HEK293T (cell line): ENCODE data around the gene RAB3B.
"Not testable (repeated sequence)": the region's sequence is repeated elsewhere in the genome, so short reads cannot be mapped to it uniquely, and the experiment has no call there.

ENCODE experiments used
- CTCF ChIA-PET: fragments of 350-600 bp; formaldehyde crosslinking; extraction: SDS; loops from one replicate; lab custom pipeline; 2021; ENCODE audit warnings: antibody characterized with exemption, inconsistent platforms; lab: Yijun Ruan, JAX
- POLR2A ChIA-PET: fragments of 350-600 bp; formaldehyde crosslinking; extraction: SDS; loops from one replicate; lab custom pipeline; 2020; ENCODE audit warnings: antibody characterized with exemption, inconsistent platforms; lab: Yijun Ruan, JAX
- DNase-seq: peaks from one replicate; pipeline ENCODE4 v3.0.0; 2012; ENCODE audit warnings: mixed read lengths; ENCODE audit errors: extremely low spot score
- ARNT ChIP-seq: fragments of 450-650 bp; IDR thresholded peaks from 2 replicates; pipeline ENCODE4 v1.6.1; 2017; ENCODE audit warnings: mild to moderate bottlenecking
- BHLHE40 ChIP-seq: fragments of 450-650 bp; IDR thresholded peaks from 2 replicates; pipeline ENCODE4 v1.6.1; 2016; ENCODE audit warnings: mild to moderate bottlenecking, moderate library complexity, borderline replicate concordance
- CTBP1 ChIP-seq: fragments of 450-650 bp; IDR thresholded peaks from 2 replicates; pipeline ENCODE4 v1.6.1; 2016; ENCODE audit warnings: borderline replicate concordance
- ELF4 ChIP-seq: fragments of 450-650 bp; IDR thresholded peaks from 2 replicates; pipeline ENCODE4 v1.6.1; 2017; ENCODE audit warnings: antibody characterized with exemption
- FOXA1 ChIP-seq: fragments of 450-650 bp; IDR thresholded peaks from 2 replicates; pipeline ENCODE4 v1.6.1; 2016; ENCODE audit warnings: mild to moderate bottlenecking
- FOXK2 ChIP-seq: fragments of 450-650 bp; IDR thresholded peaks from 2 replicates; pipeline ENCODE4 v1.6.1; 2016; ENCODE audit warnings: mild to moderate bottlenecking
- FOXM1 ChIP-seq: fragments of 450-650 bp; IDR thresholded peaks from 2 replicates; pipeline ENCODE4 v1.6.1; 2017; ENCODE audit warnings: mild to moderate bottlenecking, borderline replicate concordance
- HDGF ChIP-seq: fragments of 450-650 bp; IDR thresholded peaks from 2 replicates; pipeline ENCODE4 v1.6.1; 2017; ENCODE audit warnings: antibody characterized with exemption, borderline replicate concordance
- L3MBTL2 ChIP-seq: fragments of 450-650 bp; conservative IDR thresholded peaks from 2 replicates; pipeline ENCODE4 v1.6.1; 2016; ENCODE audit warnings: mild to moderate bottlenecking
- LEF1 ChIP-seq: fragments of 450-650 bp; IDR thresholded peaks from 2 replicates; pipeline ENCODE4 v1.6.1; 2017; ENCODE audit warnings: mild to moderate bottlenecking, borderline replicate concordance
- NFRKB ChIP-seq: fragments of 450-650 bp; IDR thresholded peaks from 2 replicates; pipeline ENCODE4 v1.6.1; 2016; ENCODE audit warnings: mild to moderate bottlenecking, moderate library complexity
- SP1 ChIP-seq: fragments of 450-650 bp; IDR thresholded peaks from 2 replicates; pipeline ENCODE4 v1.6.1; 2017
- SUZ12 ChIP-seq: fragments of 450-650 bp; IDR thresholded peaks from 2 replicates; pipeline ENCODE4 v1.6.1; 2016; ENCODE audit warnings: mild to moderate bottlenecking
- TARDBP ChIP-seq: fragments of 450-650 bp; IDR thresholded peaks from 2 replicates; pipeline ENCODE4 v1.6.1; 2016
- ZNF384 ChIP-seq: fragments of 450-650 bp; IDR thresholded peaks from 2 replicates; pipeline ENCODE4 v1.6.1; 2016
- TF ChIP-seq, protein P1 (sequence below): fragments of 450-650 bp; IDR thresholded peaks from 2 replicates; pipeline ENCODE4 v1.6.1; 2016

Gene RAB3B

GRCh38 chr1:52032785-52033131 lies 42.3 kb upstream of the RAB3B start:
- TF ChIP-seq NFRKB (no peak), SP1 (no peak), ELF4 (no peak), SUZ12 (no peak), ARNT (no peak), LEF1 (no peak), BHLHE40 (no peak), FOXA1 (no peak), HDGF (no peak), TARDBP (no peak), CTBP1 (no peak), FOXK2 (no peak), FOXM1 (no peak), ZNF384 (no peak), L3MBTL2 (no peak)
- TF ChIP-seq, protein P1, sequence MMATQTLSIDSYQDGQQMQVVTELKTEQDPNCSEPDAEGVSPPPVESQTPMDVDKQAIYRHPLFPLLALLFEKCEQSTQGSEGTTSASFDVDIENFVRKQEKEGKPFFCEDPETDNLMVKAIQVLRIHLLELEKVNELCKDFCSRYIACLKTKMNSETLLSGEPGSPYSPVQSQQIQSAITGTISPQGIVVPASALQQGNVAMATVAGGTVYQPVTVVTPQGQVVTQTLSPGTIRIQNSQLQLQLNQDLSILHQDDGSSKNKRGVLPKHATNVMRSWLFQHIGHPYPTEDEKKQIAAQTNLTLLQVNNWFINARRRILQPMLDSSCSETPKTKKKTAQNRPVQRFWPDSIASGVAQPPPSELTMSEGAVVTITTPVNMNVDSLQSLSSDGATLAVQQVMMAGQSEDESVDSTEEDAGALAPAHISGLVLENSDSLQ = no peak
- CTCF ChIA-PET = no interaction called here
- POLR2A ChIA-PET = interaction anchor here (4.9 kb wide), 1 partner anchor 22 kb away, joined by 64 read pairs; the partner anchor contains the start of genes BTF3L4 and TXNDC12
- DNase-seq = peak; percentile 28

DNA sequence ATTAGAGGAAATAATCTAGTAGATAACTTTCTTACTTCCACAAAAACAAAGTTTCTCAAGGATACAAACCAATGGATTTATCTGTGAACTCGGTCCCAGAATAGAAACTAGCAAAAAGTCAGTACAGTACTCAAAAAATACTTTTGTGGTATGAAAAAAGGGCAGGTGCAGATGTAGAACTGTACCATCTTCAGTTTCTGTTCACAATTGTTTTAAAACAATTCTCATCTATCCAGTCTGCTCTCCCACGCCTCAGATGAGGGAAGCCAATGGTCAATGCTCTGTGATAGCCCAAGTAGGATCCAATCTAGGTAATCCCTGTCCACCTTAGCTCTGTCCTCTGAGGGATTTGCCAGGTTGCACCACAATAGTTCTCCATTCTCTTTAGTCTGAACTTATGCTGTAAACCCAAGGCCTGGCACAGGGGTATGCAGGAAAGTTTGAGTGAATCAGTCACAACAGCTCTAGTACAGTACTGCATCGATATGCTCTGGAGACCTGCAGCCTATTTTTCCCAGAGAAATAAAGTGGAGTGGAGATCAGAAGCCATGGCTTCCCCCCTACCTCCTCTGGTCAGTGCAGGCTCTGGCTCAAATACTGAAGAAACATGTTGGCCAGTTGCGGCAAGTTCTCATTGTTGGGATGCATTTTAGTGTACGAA lies 41.8 kb upstream of the RAB3B start:
- ChIA-PET POLR2A (interaction anchor here (4.9 kb wide), 1 partner anchor 23 kb away, joined by 64 read pairs; the partner anchor contains the start of genes BTF3L4 and TXNDC12), CTCF (no interaction called here)
- no peak for DNase-seq
- no peak for TF ChIP-seq ARNT
- TF ChIP-seq, protein P1 = no peak
- no peak for TF ChIP-seq HDGF
- TF ChIP-seq BHLHE40 = no peak
- no peak for TF ChIP-seq CTBP1
- no peak for TF ChIP-seq L3MBTL2
- TF ChIP-seq ELF4 = no peak
- TF ChIP-seq SUZ12 = no peak
- no peak for TF ChIP-seq LEF1
- no peak for TF ChIP-seq FOXK2
- TF ChIP-seq FOXA1 = no peak
- TF ChIP-seq SP1 = no peak
- no peak for TF ChIP-seq ZNF384
- TF ChIP-seq FOXM1 = no peak
- no peak for TF ChIP-seq TARDBP

DNA sequence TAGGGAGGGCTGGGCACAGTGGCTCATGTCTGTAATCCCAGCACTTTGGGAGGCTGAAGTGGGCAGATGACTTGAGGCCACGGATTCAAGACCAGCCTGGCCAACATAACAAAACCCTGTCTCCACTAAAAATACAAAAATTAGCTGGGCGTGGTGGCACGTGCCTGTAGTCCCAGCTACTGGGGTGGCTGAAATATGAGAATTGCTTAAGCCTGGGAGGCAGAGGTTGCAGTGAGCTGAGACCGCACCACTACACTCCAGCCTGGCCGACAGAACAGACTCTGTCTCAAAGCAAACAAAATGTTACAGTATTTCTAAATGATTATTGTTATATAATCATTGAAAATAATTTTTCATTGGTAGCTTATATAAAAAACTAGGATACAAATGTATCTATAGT lies 38.3 kb upstream of the RAB3B start:
- POLR2A ChIA-PET = interaction anchor here (0.8 to 1.7 kb wide), 2 partner anchors 25 to 26 kb away, joined by 3 to 9 read pairs; partner anchors contain the start of gene TXNDC12
- DNase-seq, CTCF ChIA-PET: not testable (repeated sequence)

- TF ChIP-seq FOXK2 (no peak), ELF4 (no peak), SUZ12 (no peak), ARNT (no peak), FOXM1 (no peak), NFRKB (no peak), HDGF (no peak), LEF1 (no peak), ZNF384 (no peak), BHLHE40 (no peak), L3MBTL2 (no peak), CTBP1 (no peak), SP1 (no peak), FOXA1 (no peak), TARDBP (no peak)
- TF ChIP-seq, protein P1 = no peak
- POLR2A ChIA-PET = interaction anchor here (0.8 to 1.7 kb wide), 2 partner anchors 26 to 27 kb away, joined by 3 to 9 read pairs; partner anchors contain the start of gene TXNDC12
- CTCF ChIA-PET = no interaction called here
- DNase-seq = no peak
Observed at GRCh38 chr1:52028328-52028727, 37.8 kb upstream of the RAB3B start.

DNA sequence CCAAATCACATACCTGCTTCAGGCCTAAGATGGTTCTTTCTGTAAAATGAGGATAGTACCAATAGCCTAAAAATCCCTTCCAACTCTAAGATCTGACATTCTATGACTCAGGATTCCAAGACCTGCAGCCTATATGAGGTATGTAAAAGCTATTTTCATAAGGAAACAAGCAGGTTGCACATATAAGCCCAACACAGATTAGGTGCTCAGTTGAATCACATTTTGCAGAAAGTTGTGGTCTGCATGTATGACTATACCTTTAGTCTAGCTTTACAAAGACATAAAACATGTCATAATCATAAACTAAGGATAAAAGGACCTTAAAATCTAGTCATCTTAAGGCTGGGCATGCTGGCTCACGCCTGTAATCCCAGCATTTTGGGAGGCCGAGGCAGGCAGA lies 35.8 kb upstream of the RAB3B start:
- ChIA-PET POLR2A (no interaction called here), CTCF (no interaction called here)
- TF ChIP-seq NFRKB (no peak), FOXK2 (no peak), FOXA1 (no peak), FOXM1 (no peak), L3MBTL2 (no peak), TARDBP (no peak), SP1 (no peak), ARNT (no peak), LEF1 (no peak), ELF4 (no peak), HDGF (no peak), ZNF384 (no peak), CTBP1 (no peak), BHLHE40 (no peak), SUZ12 (no peak)
- TF ChIP-seq, protein P1 = no peak
- DNase-seq = no peak
